Muscle layer of duodenum (tissue), 2 donors: ENCODE data around the gene SNRNP200.

ENCODE experiments used
- H3K27ac ChIP-seq: one replicate; pipeline ENCODE4 v1.7.0; 2013; ENCODE audit warnings: mild to moderate bottlenecking, low read length
- H3K27me3 ChIP-seq: one replicate; pipeline ENCODE4 v1.7.0; 2013; ENCODE audit warnings: low read depth, mild to moderate bottlenecking, control low read depth, low read length
- H3K36me3 ChIP-seq, 2 donors: one replicate each; pipeline ENCODE4 v1.7.0; 2013; ENCODE audit warnings: low read length in 2 of 2, control low read depth in 1 of 2, mild to moderate bottlenecking in 1 of 2; ENCODE audit not compliant: insufficient read depth in 2 of 2, control insufficient read depth in 1 of 2
- H3K4me1 ChIP-seq, 2 donors: one replicate each; pipeline ENCODE4 v1.7.0; 2013; ENCODE audit warnings: low read length in 2 of 2, mild to moderate bottlenecking in 2 of 2, control low read depth in 1 of 2, moderate library complexity in 1 of 2; ENCODE audit not compliant: insufficient read depth in 2 of 2, control insufficient read depth in 1 of 2
- H3K4me3 ChIP-seq, 2 donors: one replicate each; pipeline ENCODE4 v1.7.0; 2013; ENCODE audit warnings: low read length in 2 of 2, low read depth in 1 of 2, mild to moderate bottlenecking in 1 of 2
- H3K9me3 ChIP-seq, 2 donors: one replicate each; pipeline ENCODE4 v1.7.0; 2013; ENCODE audit warnings: low read length in 2 of 2, control low read depth in 1 of 2, mild to moderate bottlenecking in 1 of 2; ENCODE audit not compliant: control insufficient read depth in 1 of 2
- donor health status: healthy.

SNRNP200 gene

GRCh38 chr2:96238266-96238665 is 67.1 kb downstream of the SNRNP200 start:
- no peaks in the 10 kb centered on the region for H3K27me3 ChIP-seq
- peaks cover 6 to 10% of the 10 kb centered on the region in 2 donors for H3K36me3 ChIP-seq
- no peak overlapping the region for H3K4me3 ChIP-seq
- no peak overlapping the region for H3K27ac ChIP-seq
- H3K4me1 ChIP-seq: peaks cover 0 to 4% of the 10 kb centered on the region in 2 donors
- H3K9me3 ChIP-seq: no peaks in the 10 kb centered on the region

- H3K4me3 ChIP-seq: no peak overlapping the region
- H3K4me1 ChIP-seq: peaks cover 0 to 4% of the 10 kb centered on the region in 2 donors
- H3K27me3 ChIP-seq: no peaks in the 10 kb centered on the region
- no peaks in the 10 kb centered on the region for H3K9me3 ChIP-seq
- H3K27ac ChIP-seq: no peak overlapping the region
- peaks cover 6 to 10% of the 10 kb centered on the region in 2 donors for H3K36me3 ChIP-seq
Measured at GRCh38 chr2:96236882-96237281, 68.5 kb downstream of the SNRNP200 start.

- no peaks in the 10 kb centered on the region for H3K4me1 ChIP-seq
Measured at GRCh38 chr2:96233880-96234316, 71.4 kb downstream of the SNRNP200 start.

GRCh38 chr2:96233436-96233835 is 71.9 kb downstream of the SNRNP200 start:
- H3K36me3 ChIP-seq: no peaks in the 10 kb centered on the region
- no peaks in the 10 kb centered on the region for H3K4me1 ChIP-seq
- no peak overlapping the region for H3K4me3 ChIP-seq
- no peaks in the 10 kb centered on the region for H3K27me3 ChIP-seq
- no peak overlapping the region for H3K27ac ChIP-seq
- H3K9me3 ChIP-seq: no peaks in the 10 kb centered on the region

More at GRCh38 chr2:96233880-96234316, 71.4 kb downstream of the SNRNP200 start:
- H3K27ac ChIP-seq: no peak overlapping the region
- H3K9me3 ChIP-seq: no peaks in the 10 kb centered on the region
- H3K4me3 ChIP-seq: no peak overlapping the region
- H3K36me3 ChIP-seq: no peaks in the 10 kb centered on the region
- H3K27me3 ChIP-seq: no peaks in the 10 kb centered on the region

GRCh38 chr2:96231316-96231715 is 74.0 kb downstream of the SNRNP200 start:
- no peak overlapping the region for H3K27ac ChIP-seq
- no peaks in the 10 kb centered on the region for H3K9me3 ChIP-seq
- no peaks in the 10 kb centered on the region for H3K36me3 ChIP-seq
- no peaks in the 10 kb centered on the region for H3K4me1 ChIP-seq
- H3K27me3 ChIP-seq: no peaks in the 10 kb centered on the region
- H3K4me3 ChIP-seq: no peak overlapping the region

GRCh38 chr2:96225016-96225533 is 80.3 kb downstream of the SNRNP200 start:
- Histone ChIP-seq H3K36me3 (peaks cover 0 to 5% of the 10 kb centered on the region in 2 donors), H3K27me3 (no peaks in the 10 kb centered on the region), H3K27ac (no peak overlapping the region), H3K4me3 (no peak overlapping the region), H3K4me1 (no peaks in the 10 kb centered on the region), H3K9me3 (no peaks in the 10 kb centered on the region)
